ENCODE results near the gene RAB40C. TPM values are rescaled to one million over a fixed set of nuclear protein-coding genes. Genes with fewer than 3 reads are reported as not detected.

RAB40C gene
- total and polyA plus RNA-seq, 2 experiments from 2014 or later, result 30.2 to 32.7 TPM

DNA sequence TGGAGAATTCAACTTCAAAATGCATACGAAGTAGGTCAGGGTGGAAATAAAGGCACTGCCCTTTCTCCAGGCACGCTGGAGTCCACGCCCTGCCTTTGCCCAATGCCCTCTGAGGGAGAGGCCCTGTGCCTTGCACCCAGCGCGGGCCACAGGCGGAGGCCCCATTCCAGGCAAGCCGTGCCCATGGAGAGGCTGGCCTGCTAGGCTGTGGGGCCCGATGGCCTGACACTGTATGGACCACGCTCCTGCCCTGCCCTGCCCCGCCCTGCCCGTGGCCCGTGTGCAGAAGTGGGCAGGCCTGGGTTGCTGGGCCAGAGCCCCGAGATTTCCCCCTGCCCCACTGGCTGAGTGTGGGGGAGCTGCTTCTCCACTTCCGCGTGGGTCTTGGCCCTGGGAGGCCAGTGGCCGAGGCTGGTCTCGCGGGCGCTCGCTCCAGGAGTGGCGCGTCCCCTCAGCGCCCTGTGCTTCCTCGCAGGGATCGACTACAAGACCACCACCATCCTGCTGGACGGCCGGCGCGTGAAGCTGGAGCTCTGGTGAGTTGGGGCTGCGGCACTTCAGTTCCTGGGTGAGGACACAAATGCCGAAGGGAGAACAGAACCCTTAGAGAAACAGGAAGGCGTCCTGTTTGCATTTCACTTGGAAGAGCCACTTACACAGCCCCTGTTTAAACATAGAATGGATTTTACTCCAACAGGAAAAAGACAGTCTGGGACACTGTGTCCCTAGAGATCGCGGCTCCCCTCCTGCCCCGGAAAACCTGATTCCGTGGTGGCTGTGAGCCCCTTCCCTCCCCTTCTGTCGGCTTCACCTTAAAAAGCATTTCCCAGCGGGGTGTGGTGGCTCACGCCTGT lies 27.1 kb downstream of the RAB40C start:
- no peak overlapping the region for H3K27ac ChIP-seq
- WGBS (ENCODE audit: low lambda C conversion rate, missing lambda C conversion rate), result 98% methylated on average over 37 of the region's 39 CpGs

DNA sequence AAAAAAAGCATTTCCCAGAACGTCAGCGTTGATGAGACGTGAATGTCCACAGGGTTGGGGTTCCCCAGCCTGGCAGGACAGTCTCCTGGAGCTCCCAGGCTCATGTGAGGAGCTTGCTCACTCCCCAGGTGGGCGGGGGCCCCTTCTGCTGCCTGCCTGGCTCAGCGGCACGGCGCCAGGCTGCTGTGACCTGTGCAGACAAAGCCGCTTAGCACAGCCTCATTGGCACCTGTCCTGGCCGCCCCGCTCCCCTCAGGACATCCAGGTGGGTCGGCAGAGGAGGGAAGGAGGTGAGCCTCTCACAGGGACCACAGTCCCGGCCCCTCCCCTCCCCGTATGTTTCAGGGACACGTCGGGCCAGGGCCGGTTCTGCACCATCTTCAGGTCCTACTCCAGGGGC lies 28.0 kb downstream of the RAB40C start:
- no peak overlapping the region for H3K27ac ChIP-seq
- H3K4me1 ChIP-seq (ENCODE audit: insufficient read depth), result no peaks in the 10 kb centered on the region
- H3K27me3 ChIP-seq, result no peaks in the 10 kb centered on the region
- DNase-seq (ENCODE audit: low spot score), result no peak
- 94% methylated on average over 16 of the region's 16 CpGs for WGBS (ENCODE audit: low lambda C conversion rate, missing lambda C conversion rate)
- H3K4me3 ChIP-seq, result no peak overlapping the region
- no peak overlapping the region for H2AFZ ChIP-seq
- no peaks in the 10 kb centered on the region for H3K36me3 ChIP-seq (replicated peaks; ENCODE audit: insufficient read depth, low read depth)
- H3K9me3 ChIP-seq (ENCODE audit: low read depth), result no peaks in the 10 kb centered on the region
- H4K20me1 ChIP-seq (ENCODE audit: insufficient read depth, poor library complexity, severe bottlenecking), result peaks cover 8% of the 10 kb centered on the region
- H3K4me2 ChIP-seq, result no peak overlapping the region
- TF ChIP-seq, protein P1, sequence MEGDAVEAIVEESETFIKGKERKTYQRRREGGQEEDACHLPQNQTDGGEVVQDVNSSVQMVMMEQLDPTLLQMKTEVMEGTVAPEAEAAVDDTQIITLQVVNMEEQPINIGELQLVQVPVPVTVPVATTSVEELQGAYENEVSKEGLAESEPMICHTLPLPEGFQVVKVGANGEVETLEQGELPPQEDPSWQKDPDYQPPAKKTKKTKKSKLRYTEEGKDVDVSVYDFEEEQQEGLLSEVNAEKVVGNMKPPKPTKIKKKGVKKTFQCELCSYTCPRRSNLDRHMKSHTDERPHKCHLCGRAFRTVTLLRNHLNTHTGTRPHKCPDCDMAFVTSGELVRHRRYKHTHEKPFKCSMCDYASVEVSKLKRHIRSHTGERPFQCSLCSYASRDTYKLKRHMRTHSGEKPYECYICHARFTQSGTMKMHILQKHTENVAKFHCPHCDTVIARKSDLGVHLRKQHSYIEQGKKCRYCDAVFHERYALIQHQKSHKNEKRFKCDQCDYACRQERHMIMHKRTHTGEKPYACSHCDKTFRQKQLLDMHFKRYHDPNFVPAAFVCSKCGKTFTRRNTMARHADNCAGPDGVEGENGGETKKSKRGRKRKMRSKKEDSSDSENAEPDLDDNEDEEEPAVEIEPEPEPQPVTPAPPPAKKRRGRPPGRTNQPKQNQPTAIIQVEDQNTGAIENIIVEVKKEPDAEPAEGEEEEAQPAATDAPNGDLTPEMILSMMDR (IDR thresholded peaks at IDR 0.05; ENCODE audit: poor library complexity), result no peak
- no peak for TF ChIP-seq EZH2 (IDR thresholded peaks at IDR 0.05; ENCODE audit: borderline replicate concordance)
- TF ChIP-seq EZH2phosphoT487 (IDR thresholded peaks at IDR 0.05; ENCODE audit: low read depth, severe bottlenecking, unreplicated experiment), result no peak
- peaks cover 19% of the 10 kb centered on the region for H3K79me2 ChIP-seq
- no peaks in the 10 kb centered on the region for H3K9me2 ChIP-seq (replicated peaks; ENCODE audit: insufficient read depth)

More for the DNA sequence above, 27.1 kb downstream of the RAB40C start:
- H3K79me2 ChIP-seq, result peaks cover 19% of the 10 kb centered on the region
- peaks cover 8% of the 10 kb centered on the region for H4K20me1 ChIP-seq (ENCODE audit: insufficient read depth, poor library complexity, severe bottlenecking)
- no peak overlapping the region for H2AFZ ChIP-seq
- no peaks in the 10 kb centered on the region for H3K4me1 ChIP-seq (ENCODE audit: insufficient read depth)
- H3K4me3 ChIP-seq, result no peak overlapping the region
- TF ChIP-seq EZH2phosphoT487 (IDR thresholded peaks at IDR 0.05; ENCODE audit: low read depth, severe bottlenecking, unreplicated experiment) (no peak), EZH2 (IDR thresholded peaks at IDR 0.05; ENCODE audit: borderline replicate concordance) (no peak)
- TF ChIP-seq, protein P1 (IDR thresholded peaks at IDR 0.05; ENCODE audit: poor library complexity), result no peak
- no peaks in the 10 kb centered on the region for H3K9me3 ChIP-seq (ENCODE audit: low read depth)
- H3K36me3 ChIP-seq (replicated peaks; ENCODE audit: insufficient read depth, low read depth), result no peaks in the 10 kb centered on the region
- H3K27me3 ChIP-seq, result no peaks in the 10 kb centered on the region
- no peak for DNase-seq (ENCODE audit: low spot score)
- H3K4me2 ChIP-seq, result no peak overlapping the region
- no peaks in the 10 kb centered on the region for H3K9me2 ChIP-seq (replicated peaks; ENCODE audit: insufficient read depth)

DNA sequence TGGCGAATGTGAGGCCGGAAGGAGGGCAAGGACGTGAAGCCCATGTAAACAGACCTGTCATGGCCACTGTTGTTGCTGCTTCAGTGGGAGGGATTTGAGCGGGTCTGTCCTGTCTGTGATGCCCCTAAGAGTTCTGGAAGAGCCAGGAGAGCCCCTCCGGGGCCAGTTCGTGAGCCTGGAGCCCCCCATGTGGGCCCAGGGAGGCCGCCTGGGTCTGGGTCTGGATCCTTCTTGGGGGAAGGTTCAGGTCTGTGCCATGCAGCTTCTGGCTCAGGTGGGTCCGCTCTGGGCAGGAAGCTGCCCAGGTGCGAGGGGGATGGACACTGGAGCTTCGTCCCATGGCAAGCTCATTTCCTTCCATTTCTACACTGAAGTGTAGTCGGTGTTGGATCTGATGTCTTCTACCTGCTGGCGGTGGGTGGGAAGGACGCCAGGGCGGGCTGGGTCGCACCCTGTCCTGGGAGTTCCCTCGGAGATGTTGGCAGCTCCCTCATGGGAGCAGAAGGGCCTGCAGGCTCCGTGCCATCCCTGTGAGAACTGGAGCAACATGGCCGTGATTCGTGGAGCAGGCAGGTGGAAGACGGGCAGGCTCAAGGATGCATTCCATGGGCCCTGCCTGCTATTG lies 29.7 kb downstream of the RAB40C start:
- no peak overlapping the region for H2AFZ ChIP-seq
- H3K27ac ChIP-seq, result no peak overlapping the region
- no peaks in the 10 kb centered on the region for H3K4me1 ChIP-seq (ENCODE audit: insufficient read depth)
- H3K27me3 ChIP-seq, result no peaks in the 10 kb centered on the region
- WGBS (ENCODE audit: low lambda C conversion rate, missing lambda C conversion rate), result 96% methylated on average over 20 of the region's 20 CpGs
- H3K79me2 ChIP-seq, result peaks cover 14% of the 10 kb centered on the region
- H3K36me3 ChIP-seq (replicated peaks; ENCODE audit: insufficient read depth, low read depth), result no peaks in the 10 kb centered on the region
- no peak overlapping the region for H3K4me3 ChIP-seq
- H4K20me1 ChIP-seq (ENCODE audit: insufficient read depth, poor library complexity, severe bottlenecking), result peaks cover 15% of the 10 kb centered on the region
- H3K4me2 ChIP-seq, result no peak overlapping the region
- TF ChIP-seq EZH2 (IDR thresholded peaks at IDR 0.05; ENCODE audit: borderline replicate concordance) (no peak), EZH2phosphoT487 (IDR thresholded peaks at IDR 0.05; ENCODE audit: low read depth, severe bottlenecking, unreplicated experiment) (no peak)
- TF ChIP-seq, protein P1 (IDR thresholded peaks at IDR 0.05; ENCODE audit: poor library complexity), result no peak
- DNase-seq (ENCODE audit: low spot score), result no peak
- H3K9me3 ChIP-seq (ENCODE audit: low read depth), result no peaks in the 10 kb centered on the region
- H3K9me2 ChIP-seq (replicated peaks; ENCODE audit: insufficient read depth), result no peaks in the 10 kb centered on the region

All from hepatocyte (in vitro differentiated cells).